Karpas-422 (cell line): ENCODE results near the gene ADCY10. TPM values are rescaled to one million over a fixed set of nuclear protein-coding genes. Genes with fewer than 3 reads are reported as not detected.

Experiments
- DNase-seq: peaks from one replicate; pipeline ENCODE4 v3.0.0-alpha.2; 2015
- H2AFZ ChIP-seq: fragments of 200-600 bp; sonication (generic); 2 replicates; pipeline ENCODE4 v1.6.1; 2014; ENCODE audit warnings: antibody characterized with exemption, low read length, mixed read lengths
- H3K27ac ChIP-seq: fragments of 200-600 bp; sonication (generic); 2 replicates; pipeline ENCODE4 v1.5.1; 2014; ENCODE audit warnings: mild to moderate bottlenecking, low read length, moderate library complexity
- H3K27me3 ChIP-seq: fragments of 200-600 bp; sonication (generic); 2 replicates; pipeline ENCODE4 v1.6.1; 2014; ENCODE audit warnings: low read length, mixed read lengths
- H3K36me3 ChIP-seq: fragments of 200-600 bp; sonication (generic); 2 replicates; pipeline ENCODE4 v1.6.1; 2014; ENCODE audit warnings: low read length, mixed read lengths; ENCODE audit not compliant: insufficient read depth
- H3K4me1 ChIP-seq: fragments of 200-600 bp; sonication (generic); 2 replicates; pipeline ENCODE4 v1.6.1; 2014; ENCODE audit warnings: mild to moderate bottlenecking, low read length, mixed read lengths
- H3K4me2 ChIP-seq: fragments of 200-600 bp; sonication (generic); 2 replicates; pipeline ENCODE4 v1.6.1; 2014; ENCODE audit warnings: low read length, low read depth, mild to moderate bottlenecking; ENCODE audit not compliant: poor library complexity, severe bottlenecking
- H3K4me3 ChIP-seq: fragments of 200-600 bp; sonication (generic); 2 replicates; pipeline ENCODE4 v1.5.1; 2014; ENCODE audit warnings: mild to moderate bottlenecking, antibody characterized with exemption, low read length, mixed read lengths
- H3K79me2 ChIP-seq: fragments of 200-600 bp; sonication (generic); 2 replicates; pipeline ENCODE4 v1.6.1; 2014; ENCODE audit warnings: mild to moderate bottlenecking, low read length, mixed read lengths
- H3K9ac ChIP-seq: fragments of 200-600 bp; sonication (generic); 2 replicates; pipeline ENCODE4 v1.6.0; 2014; ENCODE audit warnings: low read length
- H3K9me2 ChIP-seq: fragments of 200-600 bp; sonication (generic), shearing (Covaris generic); replicated peaks from 2 replicates; pipeline ENCODE4 v1.6.0; 2014; ENCODE audit warnings: mild to moderate bottlenecking, low read length, moderate library complexity; ENCODE audit not compliant: insufficient read depth
- H3K9me3 ChIP-seq: fragments of 300-700, 200-600 bp; sonication (generic); 2 replicates; pipeline ENCODE4 v1.6.1; 2014; ENCODE audit warnings: low read length, mixed read lengths
- H4K20me1 ChIP-seq: fragments of 200-600 bp; sonication (generic); 2 replicates; pipeline ENCODE4 v1.6.1; 2014; ENCODE audit warnings: mild to moderate bottlenecking, antibody characterized with exemption, low read length, low read depth; ENCODE audit not compliant: insufficient read depth
- total RNA-seq: library from RNA; depleted of rRNA; stranded (reverse); fragments of >200 nt; shearing (Covaris generic); gene quantifications from 2 replicates; pipeline ENCODE4 v1.2.3, GENCODE V29; 2014; ENCODE audit warnings: low replicate concordance

Gene ADCY10
- total RNA-seq, 1 experiment from 2014 or later = not detected

DNA sequence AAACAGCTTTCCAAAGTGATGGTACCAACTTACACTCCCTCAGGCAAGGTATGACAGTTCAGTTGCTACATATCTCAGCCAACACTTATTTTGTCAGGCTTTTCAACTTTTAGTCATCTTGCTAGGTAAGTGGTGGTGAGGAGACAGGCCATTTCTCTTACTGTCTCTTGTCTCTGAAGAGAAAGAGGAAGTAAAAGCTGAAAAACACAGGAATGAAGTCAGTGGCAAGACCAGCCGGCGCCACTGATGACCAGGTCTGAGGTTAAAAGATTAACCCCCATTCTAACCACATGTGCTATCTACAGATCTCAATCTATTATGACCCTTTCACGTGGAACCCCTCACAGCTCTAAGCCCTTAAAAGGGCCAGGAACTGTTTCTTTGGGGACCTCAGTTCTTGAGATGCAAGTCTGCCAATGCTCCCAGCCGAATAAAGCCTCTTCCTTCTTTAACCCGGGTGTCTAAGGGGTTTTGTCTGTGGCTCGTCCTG is 4.2 kb downstream of the ADCY10 start:
- no peaks in the 10 kb centered on the region for H3K4me1 ChIP-seq
- no peaks in the 10 kb centered on the region for H4K20me1 ChIP-seq
- no peaks in the 10 kb centered on the region for H3K79me2 ChIP-seq
- H3K4me2 ChIP-seq = no peak overlapping the region
- H3K4me3 ChIP-seq = no peak overlapping the region
- no peak for DNase-seq
- no peaks in the 10 kb centered on the region; the same call in 1 of the 2 replicates for H3K9me3 ChIP-seq
- H3K9me2 ChIP-seq = no peaks in the 10 kb centered on the region
- H2AFZ ChIP-seq = no peak overlapping the region
- no peaks in the 10 kb centered on the region for H3K36me3 ChIP-seq
- H3K27ac ChIP-seq = no peak overlapping the region
- no peak overlapping the region for H3K9ac ChIP-seq
- H3K27me3 ChIP-seq = 0 out of 2 replicates have a peak, but pooled peaks cover 2% of the 10 kb centered on the region

DNA sequence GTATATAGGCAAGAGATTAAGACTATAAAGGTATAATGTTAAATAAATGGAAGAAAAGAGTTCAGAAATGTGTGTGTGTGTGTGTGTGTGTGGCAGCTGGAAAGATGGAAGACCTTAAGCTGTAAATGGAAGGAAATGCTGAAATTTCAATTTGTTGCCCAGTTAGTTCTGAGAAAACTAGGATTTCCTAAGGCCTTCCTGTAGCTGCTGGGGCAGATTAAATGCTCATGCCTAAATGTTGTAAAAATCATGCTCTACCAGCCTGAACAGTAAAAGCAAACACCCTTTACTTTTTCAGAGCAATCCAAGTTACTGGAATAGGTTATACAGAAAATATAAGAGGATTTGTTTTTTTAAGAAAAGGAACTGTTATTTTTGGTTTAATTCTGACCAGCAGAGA is 8.3 kb downstream of the ADCY10 start:
- H3K4me2 ChIP-seq = no peak overlapping the region
- no peaks in the 10 kb centered on the region for H3K36me3 ChIP-seq
- H2AFZ ChIP-seq = no peak overlapping the region

DNA sequence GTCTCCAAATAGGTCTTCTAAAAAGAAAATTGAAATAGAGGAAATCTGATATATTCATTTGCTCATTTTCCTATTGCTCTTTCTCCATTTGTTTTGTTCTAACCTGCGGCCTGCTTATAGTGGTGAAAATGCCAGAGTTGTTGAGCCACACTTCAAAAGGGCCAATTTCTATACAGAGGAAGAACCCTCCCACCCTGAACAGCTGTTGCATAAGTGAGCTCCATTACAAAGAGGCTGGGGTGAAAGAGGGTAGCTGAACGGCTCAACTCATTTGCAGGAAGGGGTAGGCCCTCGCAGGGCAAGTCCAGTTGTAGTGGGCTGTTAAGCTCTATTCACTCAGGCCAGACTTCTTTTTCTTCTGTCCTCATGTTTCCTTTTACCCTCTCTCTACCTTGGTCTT is 8.8 kb downstream of the ADCY10 start:
- no peak overlapping the region for H2AFZ ChIP-seq

More for the DNA sequence above, 8.3 kb downstream of the ADCY10 start:
- Histone ChIP-seq H3K4me1 (no peaks in the 10 kb centered on the region), H3K9ac (no peak overlapping the region), H3K9me3 (no peaks in the 10 kb centered on the region; the same call in 1 of the 2 replicates), H3K27ac (no peak overlapping the region), H3K27me3 (0 out of 2 replicates have a peak, but pooled peaks cover 2% of the 10 kb centered on the region), H3K9me2 (no peaks in the 10 kb centered on the region), H3K4me3 (no peak overlapping the region), H4K20me1 (no peaks in the 10 kb centered on the region), H3K79me2 (no peaks in the 10 kb centered on the region)
- DNase-seq = no peak

DNA sequence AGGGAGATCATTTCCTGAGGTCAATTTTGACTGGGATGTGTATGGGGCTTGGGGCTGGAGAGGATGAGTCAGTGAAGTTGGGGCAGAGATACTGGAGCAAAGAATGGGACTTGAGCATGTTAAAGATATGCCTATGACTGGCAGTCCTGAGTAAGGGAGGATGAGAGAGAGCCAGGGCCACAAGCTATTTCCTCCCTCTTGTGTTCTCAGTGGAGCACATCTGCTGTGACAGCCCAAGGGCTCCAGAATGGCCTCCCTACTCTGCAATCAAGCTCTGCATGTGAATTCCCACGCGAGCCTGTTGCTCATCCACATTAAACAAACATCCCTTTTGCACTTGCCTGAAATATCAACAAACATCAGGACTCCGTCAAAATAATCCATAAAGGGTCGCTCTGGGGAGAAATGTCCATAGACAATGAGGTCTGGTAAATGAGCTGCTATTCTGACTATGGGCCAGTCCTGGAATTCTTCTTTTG is 9.2 kb downstream of the ADCY10 start:
- DNase-seq = no peak
- Histone ChIP-seq H3K27ac (no peak overlapping the region), H3K4me2 (no peak overlapping the region), H3K4me3 (no peak overlapping the region), H3K9me2 (no peaks in the 10 kb centered on the region), H3K36me3 (no peaks in the 10 kb centered on the region), H3K9ac (no peak overlapping the region), H2AFZ (no peak overlapping the region), H3K79me2 (no peaks in the 10 kb centered on the region), H3K4me1 (peaks cover 5% of the 10 kb centered on the region), H3K27me3 (0 out of 2 replicates have a peak, but pooled peaks cover 2% of the 10 kb centered on the region), H4K20me1 (no peaks in the 10 kb centered on the region), H3K9me3 (no peaks in the 10 kb centered on the region; the same call in 1 of the 2 replicates)

More for the DNA sequence above, 8.8 kb downstream of the ADCY10 start:
- Histone ChIP-seq H3K9ac (no peak overlapping the region), H4K20me1 (no peaks in the 10 kb centered on the region), H3K9me3 (no peaks in the 10 kb centered on the region; the same call in 1 of the 2 replicates), H3K4me1 (no peaks in the 10 kb centered on the region; the same call in 1 of the 2 replicates), H3K27ac (no peak overlapping the region), H3K4me3 (no peak overlapping the region), H3K9me2 (no peaks in the 10 kb centered on the region), H3K27me3 (0 out of 2 replicates have a peak, but pooled peaks cover 2% of the 10 kb centered on the region), H3K36me3 (no peaks in the 10 kb centered on the region), H3K79me2 (no peaks in the 10 kb centered on the region), H3K4me2 (no peak overlapping the region)
- DNase-seq = no peak

DNA sequence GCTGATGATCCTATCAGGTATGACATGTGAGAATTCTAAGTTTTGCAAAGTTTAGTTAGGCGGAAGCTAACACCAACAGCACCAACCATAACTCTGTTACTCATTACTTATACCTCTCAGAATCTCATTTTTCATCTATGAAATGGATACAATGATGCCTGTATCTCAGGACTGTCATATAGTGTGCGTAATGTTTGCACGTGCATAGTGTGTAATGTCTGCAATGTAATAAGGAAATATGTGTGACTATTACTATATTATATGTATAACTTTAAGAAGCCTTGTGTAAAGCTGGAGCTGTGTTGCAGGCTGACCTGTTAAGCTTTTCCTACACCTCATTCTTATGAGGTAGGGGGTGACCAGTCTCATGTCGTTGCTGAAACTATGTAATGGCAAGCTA is 13.0 kb downstream of the ADCY10 start:
- DNase-seq = no peak
- Histone ChIP-seq H3K27me3 (no peaks in the 10 kb centered on the region), H3K9me3 (no peaks in the 10 kb centered on the region), H3K4me1 (peaks cover 6% of the 10 kb centered on the region), H3K36me3 (no peaks in the 10 kb centered on the region), H4K20me1 (no peaks in the 10 kb centered on the region), H3K4me2 (no peak overlapping the region), H2AFZ (no peak overlapping the region), H3K27ac (no peak overlapping the region), H3K9me2 (no peaks in the 10 kb centered on the region), H3K4me3 (no peak overlapping the region), H3K9ac (no peak overlapping the region), H3K79me2 (no peaks in the 10 kb centered on the region)

DNA sequence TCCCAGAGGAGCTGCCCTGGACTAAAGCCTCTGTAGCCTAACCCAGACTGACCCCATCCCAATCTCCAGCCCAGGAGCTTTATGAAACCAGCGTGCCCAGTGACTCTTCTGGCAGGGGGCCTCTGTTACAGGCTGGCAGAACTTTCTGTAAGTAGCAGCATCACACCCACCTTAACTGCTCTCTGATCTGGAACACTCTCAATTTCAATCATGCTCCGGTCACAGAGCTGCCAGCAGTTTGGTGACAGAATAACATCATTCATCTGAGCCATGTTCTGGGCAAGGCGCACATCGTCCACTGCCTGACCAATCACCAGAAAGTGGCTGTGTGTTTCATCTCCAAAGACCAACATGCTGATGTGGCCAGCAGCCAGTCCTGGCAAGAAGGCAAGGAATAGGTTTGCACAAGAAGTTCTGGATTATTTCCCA is 14.7 kb downstream of the ADCY10 start:
- Histone ChIP-seq H3K9ac (no peak overlapping the region), H3K36me3 (no peaks in the 10 kb centered on the region), H3K4me3 (no peak overlapping the region), H3K4me1 (peaks cover 6% of the 10 kb centered on the region), H3K9me3 (no peaks in the 10 kb centered on the region), H3K27ac (no peak overlapping the region), H3K79me2 (no peaks in the 10 kb centered on the region), H3K4me2 (no peak overlapping the region), H2AFZ (no peak overlapping the region), H3K27me3 (no peaks in the 10 kb centered on the region), H4K20me1 (no peaks in the 10 kb centered on the region), H3K9me2 (no peaks in the 10 kb centered on the region)
- DNase-seq = no peak

DNA sequence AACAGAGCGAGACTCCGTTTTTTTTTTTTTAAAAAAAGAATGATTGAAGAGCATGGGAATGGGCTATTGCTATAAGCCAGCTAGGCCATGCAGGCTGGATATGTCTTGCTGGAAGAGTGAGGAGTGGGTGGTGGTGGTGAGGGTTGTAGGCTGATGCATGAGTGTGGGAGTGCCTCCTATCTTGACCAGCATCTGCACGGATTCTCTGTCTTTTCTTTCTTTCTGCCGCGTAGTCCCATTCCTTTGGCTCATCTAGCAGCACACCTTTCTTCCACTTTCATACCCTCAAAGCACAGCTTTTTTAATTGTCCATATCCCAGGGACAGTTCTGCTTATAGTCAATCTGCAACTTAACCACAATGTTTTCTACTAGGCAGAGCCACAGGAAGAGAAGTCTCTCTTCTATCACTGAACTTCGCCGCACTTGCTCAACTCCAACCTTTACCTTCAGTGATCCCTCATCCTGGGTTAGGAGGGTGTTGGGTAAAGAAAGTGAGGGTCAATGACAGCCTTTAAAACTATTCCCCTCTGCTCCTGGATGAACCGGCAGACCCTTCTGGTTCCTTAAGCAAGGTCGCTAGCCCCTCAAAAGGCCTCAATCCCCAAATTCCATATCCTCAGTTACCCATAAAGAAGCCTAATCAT is 15.2 kb downstream of the ADCY10 start:
- H3K79me2 ChIP-seq = no peaks in the 10 kb centered on the region
- H2AFZ ChIP-seq = no peak overlapping the region
- H4K20me1 ChIP-seq = no peaks in the 10 kb centered on the region
- no peak overlapping the region for H3K9ac ChIP-seq
- H3K36me3 ChIP-seq = no peaks in the 10 kb centered on the region
- no peak for DNase-seq
- peaks cover 6% of the 10 kb centered on the region for H3K4me1 ChIP-seq
- H3K4me2 ChIP-seq = no peak overlapping the region
- H3K27ac ChIP-seq = no peak overlapping the region
- no peaks in the 10 kb centered on the region for H3K9me3 ChIP-seq
- no peaks in the 10 kb centered on the region for H3K9me2 ChIP-seq
- no peaks in the 10 kb centered on the region for H3K27me3 ChIP-seq
- no peak overlapping the region for H3K4me3 ChIP-seq

DNA sequence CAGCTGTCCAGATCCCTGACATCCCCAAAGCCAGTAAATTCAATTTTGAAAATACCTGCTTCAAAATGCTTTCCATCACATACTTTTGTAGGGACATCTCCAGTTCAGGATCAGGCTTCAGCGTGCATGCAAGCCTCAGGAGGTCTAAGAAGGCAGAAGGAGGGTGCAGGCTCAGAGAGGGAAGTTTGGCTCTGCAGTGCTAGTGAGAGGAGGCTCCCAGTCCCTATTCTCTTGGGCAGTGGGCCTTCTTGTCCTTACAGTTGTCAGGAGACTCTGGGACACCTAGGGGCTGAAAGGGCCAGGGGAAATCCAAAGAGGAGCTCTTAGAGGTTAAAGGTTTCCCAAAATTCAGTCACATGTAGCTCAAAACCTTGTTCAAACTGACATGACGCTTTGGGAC is 20.1 kb downstream of the ADCY10 start:
- Histone ChIP-seq H3K9me3 (no peaks in the 10 kb centered on the region), H3K27me3 (no peaks in the 10 kb centered on the region), H4K20me1 (no peaks in the 10 kb centered on the region)

More for the DNA sequence above, 20.1 kb downstream of the ADCY10 start:
- Histone ChIP-seq H3K4me3 (no peak overlapping the region), H3K36me3 (no peaks in the 10 kb centered on the region), H2AFZ (no peak overlapping the region), H3K9ac (no peak overlapping the region), H3K4me1 (peaks cover 5% of the 10 kb centered on the region; the same call in 1 of the 2 replicates), H3K79me2 (no peaks in the 10 kb centered on the region), H3K9me2 (no peaks in the 10 kb centered on the region), H3K27ac (no peak overlapping the region), H3K4me2 (no peak overlapping the region)
- DNase-seq = no peak
